Muscle of back (tissue), 11 donors: ENCODE results near the gene P2RX5. TPM values are rescaled to one million over a fixed set of nuclear protein-coding genes. Genes with fewer than 3 reads are reported as not detected.
A peak's percentile ranks its signal among the peaks of the same experiment; 100 is the strongest.

Experiments
- DNase-seq, 3 donors: peaks; one replicate each; pipeline versions ENCODE4 v3.0.0 to v3.0.0-alpha.2; 2013
- polyA plus RNA-seq, 10 donors: library from polyadenylated mRNA; unstranded; fragments of 120-200 nt; gene quantifications; one replicate each; pipeline ENCODE4 v1.2.1, GENCODE V29; 2013; ENCODE audit not compliant: insufficient read length in 10 of 10

P2RX5 gene
- polyA plus RNA-seq, 10 donors, result 18.0 to 33.5 (median 26.4) TPM

DNA sequence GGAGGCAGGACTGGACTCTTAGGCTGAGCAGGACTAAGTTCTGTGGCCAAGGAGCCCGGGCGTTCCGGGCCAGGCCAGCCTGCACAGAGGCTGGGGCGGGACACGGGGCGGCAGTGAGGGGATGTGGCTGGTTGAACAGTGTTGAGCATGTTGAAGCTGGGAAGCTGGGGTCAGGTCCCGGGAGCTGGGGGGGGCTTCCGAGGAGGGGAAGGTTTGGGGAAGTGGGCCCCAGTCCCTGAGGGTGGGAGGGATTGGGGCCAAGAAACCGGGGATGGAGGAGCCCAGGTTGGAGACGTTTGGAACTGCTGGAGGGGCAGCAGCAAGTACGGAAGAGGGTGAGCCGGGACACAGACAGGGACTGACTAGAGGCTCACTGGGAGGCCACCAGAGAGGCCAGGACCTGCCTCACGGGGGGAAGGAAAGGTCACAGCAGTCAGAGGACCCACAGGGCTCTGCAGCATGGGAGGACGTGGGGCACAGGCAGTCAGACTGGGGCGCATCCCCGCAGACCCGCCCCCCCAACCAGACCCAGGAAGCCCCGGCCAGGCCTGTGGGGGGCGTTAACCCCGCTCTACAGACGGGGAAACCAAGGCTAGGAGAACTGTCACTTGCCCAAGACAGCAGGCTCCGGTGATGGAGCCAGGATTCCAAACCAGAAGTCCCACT lies 37.0 kb downstream of the P2RX5 start:
- no peak for DNase-seq

DNA sequence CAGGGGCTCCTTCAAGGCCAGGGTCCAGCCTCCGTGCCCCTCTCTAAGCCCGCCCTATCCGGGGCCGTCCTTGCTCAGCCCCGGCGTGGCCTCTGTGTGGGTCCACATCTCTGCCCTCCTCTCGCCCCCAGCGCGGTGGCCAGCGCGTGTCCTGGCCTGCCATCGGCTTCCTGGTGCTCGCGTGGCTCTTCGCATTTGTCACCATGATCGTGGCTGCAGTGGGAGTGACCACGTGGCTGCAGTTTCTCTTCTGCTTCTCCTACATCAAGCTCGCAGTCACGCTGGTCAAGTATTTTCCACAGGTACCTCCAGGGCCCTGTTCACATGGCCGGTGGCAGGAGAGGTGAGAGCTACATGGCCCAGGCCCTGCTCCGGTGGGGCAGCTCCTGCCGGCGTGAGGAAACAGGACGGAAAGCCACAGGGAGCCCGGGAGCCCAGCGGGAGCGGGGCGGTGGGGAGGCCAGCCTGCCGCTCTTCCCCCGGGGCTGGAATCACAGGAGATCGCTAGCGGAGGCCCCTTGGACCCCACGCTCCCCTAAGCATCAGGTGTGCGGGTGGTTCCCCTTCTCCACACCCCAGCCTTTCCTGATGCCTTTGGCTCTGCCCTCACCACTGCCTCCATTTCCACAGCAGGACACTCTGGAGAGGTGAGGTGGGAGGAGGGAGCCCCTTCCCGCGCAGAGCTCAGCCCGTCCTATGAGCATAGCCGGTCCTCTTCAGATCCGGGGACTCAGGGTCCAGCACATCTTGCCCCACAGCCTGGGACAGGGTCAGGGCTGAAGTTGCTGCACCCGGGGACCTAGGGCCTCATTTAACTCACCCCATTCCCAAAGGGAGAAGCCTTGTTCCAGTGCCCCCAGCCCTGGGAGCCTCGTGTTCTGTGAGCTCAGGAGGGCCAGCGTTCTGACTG lies 37.8 kb downstream of the P2RX5 start:
- no peak for DNase-seq

DNA sequence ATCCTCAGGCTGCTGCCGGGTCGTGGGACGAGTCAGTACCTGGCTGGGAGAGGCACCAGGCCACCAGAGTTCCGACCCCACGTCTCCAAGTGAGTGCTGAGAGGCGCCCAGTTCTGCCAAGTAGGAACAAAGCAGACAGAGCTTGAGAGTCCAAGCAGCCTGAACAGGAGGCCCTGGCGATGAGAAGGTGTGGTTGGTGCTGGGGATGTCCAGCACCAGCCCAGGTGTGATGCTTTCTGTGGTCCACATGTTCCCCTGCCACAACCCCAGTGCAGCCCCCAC lies 38.4 kb downstream of the P2RX5 start:
- no peak for DNase-seq

DNA sequence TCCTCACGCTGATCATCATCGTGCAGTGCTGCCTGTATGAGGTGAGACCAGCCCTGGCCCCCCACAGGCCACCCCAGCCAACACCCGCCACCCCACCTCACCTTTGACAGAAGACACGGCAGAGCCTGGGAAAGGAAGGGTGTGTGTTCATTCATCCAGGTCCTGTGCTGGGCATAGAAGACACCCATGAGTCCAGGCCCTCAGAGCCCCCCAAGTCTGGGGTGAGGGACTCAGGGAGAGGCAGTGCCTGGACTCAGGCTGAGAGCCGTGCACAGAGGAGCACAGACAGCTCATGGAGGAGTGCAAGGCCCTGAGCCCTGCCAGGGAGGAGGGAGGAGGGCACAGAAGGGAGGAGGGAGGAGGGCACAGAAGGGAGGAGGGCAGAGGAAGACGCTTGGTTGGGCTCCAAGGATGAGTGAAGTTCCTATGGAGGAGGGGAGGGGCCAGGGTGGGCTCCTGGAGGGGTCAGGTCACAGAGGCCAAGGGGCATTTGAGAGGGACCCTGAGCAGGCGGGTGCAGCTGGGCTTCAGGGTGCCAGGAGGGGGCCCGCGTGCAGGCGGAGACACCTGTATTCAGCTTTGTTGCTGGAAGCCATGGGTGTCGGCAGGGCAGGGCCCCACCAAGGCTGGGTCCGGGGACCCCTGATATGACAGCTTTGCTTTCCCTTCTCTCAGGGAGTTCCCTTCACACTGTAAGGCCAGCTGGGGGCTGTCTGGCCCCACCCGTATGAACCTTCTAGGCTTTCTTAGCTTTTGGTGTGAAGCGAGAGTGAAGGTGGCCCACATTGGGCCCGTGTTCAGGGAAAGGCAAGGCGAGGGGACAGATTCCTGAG lies 39.0 kb downstream of the P2RX5 start:
- DNase-seq, result no peak

DNA sequence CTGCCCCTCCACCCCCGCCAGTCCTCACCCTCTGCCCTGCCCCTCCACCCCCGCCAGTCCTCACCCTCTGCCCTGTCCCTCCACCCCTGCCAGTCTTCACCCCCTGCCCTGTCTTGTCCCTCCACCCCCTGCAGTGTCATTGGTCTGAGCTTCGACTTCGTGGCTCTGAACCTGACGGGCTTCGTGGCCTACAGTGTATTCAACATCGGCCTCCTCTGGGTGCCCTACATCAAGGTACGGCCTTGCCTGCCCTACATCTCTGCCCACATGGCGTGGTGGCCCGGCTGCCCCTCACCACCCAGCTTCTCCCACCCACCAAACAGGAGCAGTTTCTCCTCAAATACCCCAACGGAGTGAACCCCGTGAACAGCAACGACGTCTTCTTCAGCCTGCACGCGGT lies 39.6 kb downstream of the P2RX5 start:
- DNase-seq, result no peak

DNA sequence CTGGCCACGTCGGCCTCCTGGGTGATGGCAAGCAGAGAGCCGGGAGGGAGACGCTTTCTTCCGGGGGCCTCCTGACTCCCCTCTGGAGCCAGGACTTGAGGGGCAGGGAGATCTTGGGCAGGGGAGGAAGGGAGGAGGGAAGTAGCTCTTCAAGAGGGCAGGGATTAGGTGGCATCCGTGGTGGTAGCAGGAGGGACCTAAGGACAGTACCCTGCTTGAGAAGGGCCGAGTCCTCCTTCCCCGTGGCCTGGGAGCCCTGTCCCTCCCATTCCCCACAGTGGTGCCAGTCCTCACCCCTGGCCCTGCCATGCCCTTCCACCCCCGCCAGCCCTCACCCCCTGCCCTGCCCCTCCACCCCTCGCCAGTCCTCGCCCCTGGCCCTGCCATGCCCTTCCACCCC lies 40.2 kb downstream of the P2RX5 start:
- no peak for DNase-seq

DNA sequence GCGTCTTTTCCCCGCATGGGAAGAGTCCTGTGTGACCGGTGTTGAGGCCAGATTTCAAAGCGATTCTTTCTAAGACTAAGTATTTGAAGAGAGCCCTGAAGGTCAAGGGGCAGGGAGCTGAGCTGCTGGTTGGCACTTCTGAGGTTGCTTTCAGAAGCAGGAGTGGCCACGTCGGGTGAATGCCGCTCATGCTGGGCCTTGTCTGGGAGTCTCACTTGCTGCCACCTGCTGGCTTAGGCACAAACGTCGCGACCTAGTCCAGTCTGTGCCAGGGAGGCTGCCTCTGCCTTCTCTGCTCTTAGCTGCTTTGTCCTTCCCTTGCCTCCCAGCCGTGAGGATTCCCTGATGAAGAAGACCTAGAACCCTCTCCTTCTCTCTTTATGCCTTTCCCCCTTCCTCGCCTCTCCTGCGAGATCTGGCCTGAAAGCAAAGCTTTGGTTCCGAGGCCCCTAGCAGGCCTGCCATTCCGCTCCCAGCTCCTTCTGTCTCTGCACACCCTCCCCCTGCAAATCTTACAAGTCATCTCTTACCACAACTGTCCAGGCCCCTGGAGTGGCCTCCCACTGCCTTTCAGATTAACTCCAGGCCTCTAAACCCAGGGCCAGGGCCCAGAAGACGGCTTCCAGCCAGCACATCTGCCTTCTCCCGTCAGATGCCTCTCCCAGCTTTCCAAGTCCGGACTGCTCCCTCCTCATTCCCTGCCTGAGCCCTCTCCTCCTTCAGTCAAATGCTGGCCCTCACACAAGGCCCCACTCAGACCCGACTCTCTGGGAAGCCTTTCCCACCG lies 48.0 kb downstream of the P2RX5 start:
- DNase-seq, result peak in 1 of 3 donors; percentile 71

DNA sequence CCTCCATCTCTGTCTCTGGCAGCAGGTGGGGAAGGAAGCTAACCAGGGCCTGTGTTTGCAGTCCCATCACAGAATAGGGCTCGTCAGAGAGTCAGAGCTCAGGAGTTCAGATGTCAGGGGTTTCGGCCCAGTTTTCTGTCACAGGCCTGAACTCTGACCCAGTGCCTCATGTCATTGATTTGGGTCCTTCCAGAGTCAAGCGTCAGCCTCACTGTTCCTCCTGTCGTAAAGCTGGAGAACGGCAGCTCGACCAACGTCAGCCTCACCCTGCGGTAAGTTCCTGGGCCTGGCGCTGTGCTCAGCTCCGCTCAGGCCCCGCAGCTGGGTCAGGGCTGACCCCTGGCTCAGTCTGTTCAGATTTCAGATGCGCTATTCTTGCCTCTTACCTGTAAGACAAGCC lies 48.7 kb downstream of the P2RX5 start:
- no peak for DNase-seq

DNA sequence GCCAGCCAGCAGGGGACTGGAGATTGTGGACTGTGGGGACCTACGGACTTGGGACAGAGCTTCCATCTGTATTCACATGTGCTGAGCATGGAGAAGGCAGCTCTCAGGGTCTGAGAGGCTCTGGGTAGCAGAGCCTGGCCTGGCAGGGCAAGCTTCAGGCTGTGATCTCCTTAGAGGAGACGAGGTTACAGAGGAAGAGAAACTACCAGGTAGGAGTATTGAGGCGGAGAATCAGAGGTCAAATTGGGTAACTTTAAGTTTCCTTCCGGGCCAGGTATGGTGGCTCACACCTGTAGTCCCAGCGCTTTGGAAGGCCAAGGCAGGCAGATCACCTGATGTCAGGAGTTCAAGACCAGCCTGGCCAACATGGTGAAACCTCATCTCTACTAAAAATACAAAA lies 50.6 kb downstream of the P2RX5 start:
- no peak for DNase-seq

DNA sequence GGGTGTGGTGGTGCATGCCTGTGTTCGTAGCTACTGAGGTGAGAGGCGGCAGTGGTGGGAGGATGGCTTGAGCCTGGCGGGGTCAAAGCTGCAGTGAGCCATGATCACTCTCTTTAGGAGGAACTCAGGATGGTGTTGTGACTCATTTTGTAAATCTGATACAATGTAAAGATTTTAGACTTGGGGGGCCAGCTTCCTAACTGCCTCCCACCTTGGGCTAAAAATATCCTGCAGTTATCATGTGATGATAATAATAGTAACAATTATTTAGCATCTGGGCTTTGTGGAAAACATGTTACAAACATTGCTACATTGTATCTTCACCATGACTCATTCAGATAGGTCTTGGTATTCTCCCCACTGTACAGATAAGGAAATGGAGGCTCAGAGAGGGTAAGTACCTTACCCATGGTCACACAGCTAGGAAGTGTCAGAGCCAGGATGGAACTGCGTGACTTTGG lies 52.0 kb downstream of the P2RX5 start:
- no peak for DNase-seq

DNA sequence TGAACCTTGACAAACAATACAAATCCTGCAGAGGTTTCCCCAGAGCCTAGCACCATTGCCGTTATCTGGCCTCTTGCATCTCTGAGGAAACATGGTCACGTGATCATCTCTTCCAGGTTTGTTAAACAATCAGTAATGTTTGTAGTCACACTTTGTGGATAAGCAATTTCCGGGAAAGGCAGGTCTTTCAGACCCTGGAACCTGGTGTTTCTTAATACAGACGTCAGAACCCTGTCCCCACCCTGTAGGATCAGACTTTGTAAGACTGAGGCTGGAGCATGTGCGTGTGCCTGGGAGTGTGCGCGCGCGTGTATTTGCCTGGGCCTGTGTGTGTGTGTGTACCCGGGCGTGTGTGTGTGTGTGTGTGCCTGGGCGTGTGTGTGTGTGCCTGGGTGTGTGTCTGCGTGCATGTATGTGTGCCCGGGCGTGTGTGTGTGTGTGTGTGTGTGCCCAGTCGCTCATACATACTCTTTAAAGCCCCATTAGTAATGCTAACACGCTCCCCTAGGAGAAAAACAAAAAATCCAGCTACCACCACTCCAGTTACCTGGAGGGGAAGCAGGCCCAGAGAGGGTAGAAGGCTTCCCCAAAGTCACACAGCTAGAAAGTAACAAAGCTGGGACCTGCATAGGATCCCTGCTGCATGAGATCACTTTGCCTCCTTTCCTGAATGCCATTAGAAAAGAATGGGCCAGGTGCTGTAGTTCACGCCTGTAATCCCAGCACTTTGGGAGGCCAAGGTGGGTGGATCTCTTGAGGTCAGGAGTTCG lies 54.1 kb downstream of the P2RX5 start:
- DNase-seq, result no peak

DNA sequence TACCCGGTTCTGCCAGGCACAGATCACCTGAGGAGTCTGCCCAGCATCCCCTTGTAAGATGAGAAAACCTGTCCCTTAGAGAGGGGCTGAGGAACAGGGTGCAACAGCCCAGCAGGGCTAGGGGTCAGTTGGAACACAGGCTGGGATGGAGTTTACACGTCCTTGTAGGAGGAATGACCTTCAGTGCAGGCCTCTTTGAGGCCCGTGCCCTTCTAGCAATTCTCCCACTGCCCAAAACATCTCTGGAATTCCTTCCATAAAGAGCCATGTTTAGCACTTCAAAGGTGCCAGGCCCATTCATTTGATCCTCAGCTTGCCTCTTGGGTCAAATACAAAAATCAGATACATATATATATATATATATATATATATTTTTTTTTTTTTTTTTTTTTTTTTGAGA lies 54.9 kb downstream of the P2RX5 start:
- DNase-seq, result no peak

DNA sequence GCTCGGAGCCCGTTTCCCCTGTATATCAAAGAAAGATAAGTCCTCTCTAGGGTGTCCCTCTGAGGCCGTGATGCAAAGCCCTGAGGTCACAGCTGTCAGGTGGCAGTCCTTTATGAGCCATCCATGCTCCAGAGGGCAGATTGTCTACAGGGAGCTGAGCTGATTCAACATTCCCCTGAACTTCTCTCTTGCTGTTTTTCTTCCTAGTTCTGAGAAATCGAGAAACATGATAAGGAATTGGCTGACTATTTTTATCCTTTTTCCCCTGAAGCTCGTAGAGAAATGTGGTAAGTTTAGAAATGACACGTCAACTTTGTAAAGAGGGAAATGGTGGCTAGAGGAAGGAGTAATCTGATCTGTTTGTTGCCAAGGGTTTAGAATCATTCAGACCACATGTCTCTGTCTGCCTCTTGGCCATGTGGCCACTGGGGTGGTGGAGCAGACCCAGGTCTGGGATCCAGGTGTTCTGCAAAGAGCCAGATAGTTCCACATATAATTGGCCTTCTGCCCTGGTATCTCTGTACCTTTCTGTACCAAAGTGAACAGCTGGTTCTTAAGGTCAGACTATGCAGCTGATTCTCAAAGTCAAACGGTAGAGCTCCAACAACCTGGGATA lies 55.9 kb downstream of the P2RX5 start:
- no peak for DNase-seq

DNA sequence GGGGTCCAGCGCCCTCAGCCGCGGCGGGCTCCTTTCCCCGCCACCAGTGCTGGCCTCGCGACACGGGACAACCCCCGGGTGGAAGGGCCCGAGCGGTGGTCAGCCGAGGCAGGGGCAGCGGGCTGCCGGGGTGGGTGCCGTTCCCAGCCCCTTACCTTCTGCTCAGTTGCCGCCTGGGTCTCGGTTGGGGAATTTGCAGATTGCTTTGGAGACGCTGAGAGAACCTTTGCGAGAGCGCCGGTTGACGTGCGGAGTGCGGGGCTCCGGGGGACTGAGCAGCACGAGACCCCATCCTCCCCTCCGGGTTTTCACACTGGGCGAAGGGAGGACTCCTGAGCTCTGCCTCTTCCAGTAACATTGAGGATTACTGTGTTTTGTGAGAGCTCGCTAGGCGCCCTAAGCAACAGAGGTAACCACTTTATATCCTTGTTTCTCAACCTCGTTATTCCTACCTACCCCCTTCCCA lies 59.0 kb downstream of the P2RX5 start:
- no peak for DNase-seq

DNA sequence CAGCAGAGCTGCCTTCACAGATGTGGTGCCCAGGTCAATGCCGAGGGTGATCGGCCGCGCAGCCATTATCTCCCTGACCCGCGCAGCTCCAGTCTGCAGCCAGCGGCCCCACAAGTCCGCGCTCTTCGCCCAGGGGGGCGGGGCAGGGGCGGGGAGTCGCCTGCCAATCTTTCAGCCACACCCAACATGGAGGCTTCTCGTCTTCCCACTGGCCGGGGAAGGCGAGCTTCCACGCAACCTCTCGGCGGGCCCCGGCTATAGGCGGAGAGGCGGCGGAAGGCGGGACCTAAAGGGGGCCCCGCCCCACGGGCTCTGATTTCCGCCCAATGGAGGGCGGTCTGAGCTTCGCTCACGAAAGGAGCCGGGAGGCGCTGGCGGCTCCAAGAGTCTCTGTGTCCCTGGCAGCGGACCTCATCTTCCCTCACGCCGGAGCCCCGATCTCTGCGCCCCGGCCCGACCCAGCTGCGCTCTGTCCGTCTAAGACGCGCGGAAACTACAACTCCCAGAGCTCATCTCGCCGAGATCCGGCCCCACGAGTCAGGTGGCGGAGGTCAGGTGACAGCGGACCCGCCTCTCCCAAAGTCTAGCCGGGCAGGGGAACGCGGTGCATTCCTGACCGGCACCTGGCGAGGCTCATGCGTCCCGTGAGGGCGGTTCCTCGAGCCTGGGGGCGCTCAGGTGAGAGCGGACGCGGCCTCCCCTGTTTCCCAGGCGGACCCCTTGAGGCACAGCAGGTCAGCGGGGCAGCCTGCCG lies 59.6 kb downstream of the P2RX5 start, which contains the start of the genes CTNS and SHPK:
CTNS (plus strand) TSS at position 607 of the 754 bp plus-strand sequence. CDS start 3,447 bp downstream, outside the sequence.
SHPK (minus strand) TSS at position 97 of the 754 bp plus-strand sequence; CDS start at position 66, 31 bp downstream.
- peak; percentile 96 to 99 (median 97) for DNase-seq

DNA sequence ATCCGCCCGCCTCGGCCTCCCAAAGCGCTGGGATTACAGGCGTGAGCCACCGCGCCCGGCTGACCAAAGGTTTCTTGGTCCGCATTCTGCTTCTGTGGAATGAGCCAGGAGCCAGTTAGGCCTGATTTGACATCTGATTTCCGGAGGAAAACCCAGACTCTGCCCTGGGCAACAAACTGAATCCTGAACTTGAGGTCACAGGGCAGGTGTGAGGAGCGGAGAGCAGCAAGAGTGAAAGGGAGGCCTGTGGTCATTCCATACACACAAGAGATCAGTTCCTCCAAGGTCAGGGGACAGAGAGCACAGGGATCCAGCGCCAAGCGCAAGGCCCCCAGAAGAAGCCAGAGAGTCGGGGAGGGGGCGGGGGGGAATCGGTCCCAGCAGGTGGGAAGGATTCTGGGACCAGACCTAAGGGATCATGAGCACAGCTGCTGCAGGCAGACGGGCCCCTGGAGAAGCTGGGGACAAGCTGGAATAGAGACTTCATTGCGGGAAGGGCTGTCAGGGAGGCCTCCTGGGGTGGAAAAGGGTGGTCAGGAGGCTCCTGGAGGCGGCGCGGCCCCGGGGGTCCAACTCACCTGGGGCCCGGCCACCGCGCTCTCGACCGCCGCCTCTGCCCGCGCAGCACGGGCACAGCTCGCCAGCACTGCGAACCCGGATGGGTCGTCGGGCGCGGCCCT lies 60.3 kb downstream of the P2RX5 start:
- no peak for DNase-seq

DNA sequence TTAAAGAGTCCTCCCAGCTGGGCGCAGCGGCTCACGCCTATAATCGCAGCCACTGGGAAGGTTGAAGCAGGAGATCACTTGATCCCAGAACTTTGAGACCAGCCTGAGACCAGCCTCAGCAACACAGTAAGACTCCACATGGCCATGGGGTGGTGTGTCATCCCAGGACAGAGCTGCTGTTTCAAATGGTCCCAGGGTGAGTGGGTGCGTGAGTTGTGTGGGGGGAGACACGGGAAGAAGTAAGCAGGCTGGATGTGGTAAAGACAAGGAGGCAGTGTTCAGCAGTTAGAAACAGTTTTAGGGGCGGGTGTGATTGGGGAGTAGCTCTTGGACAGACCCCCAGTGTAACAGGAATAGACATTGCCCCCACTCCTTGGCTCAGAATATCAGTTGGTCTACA lies 63.7 kb downstream of the P2RX5 start:
- no peak for DNase-seq

DNA sequence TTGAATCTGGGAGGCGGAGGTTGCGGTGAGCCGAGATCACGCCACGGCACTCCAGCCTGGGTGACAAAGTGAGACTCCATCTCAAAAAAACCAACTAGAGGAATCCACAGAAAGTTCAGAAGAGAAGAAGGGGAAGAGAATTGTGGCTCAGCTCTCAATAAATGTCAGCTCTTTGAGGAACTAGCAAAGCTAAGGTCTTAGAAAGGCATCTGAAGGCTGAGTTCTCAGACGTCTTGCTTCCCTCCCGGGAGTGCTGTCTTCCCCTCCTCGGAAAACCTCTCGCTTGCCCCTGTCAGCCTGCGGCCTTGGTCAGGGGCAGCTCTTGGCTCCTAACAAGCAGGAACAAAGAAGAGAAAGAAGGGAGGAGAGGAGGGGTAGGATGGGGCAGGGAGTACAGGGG lies 65.2 kb downstream of the P2RX5 start:
- DNase-seq, result no peak

DNA sequence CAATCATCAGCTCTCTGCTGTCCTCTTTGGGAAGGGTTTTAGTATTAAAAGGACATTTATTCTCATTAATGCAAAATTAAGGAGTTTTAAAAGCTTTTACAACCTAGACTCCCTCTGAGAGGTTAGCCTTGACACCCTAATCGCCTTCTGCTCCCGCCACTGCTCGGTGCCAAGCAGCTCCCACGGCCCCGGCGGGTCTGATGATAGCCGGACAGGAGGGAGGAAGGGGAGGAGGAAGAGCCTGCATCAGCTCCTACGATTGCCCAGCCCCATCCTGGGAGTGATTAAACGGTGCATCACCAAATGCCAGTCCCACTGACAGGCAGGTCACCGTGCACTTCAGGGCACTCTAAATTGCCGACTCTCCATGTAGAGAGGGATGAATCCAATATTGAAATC lies 68.2 kb downstream of the P2RX5 start:
- no peak for DNase-seq
